AG04449 (cell line): ENCODE results near the gene P2RY14.

ENCODE experiments used
- CTCF ChIA-PET: fragments of 350-600 bp; formaldehyde crosslinking; extraction: SDS; loops from one replicate; lab custom pipeline; 2021; ENCODE audit warnings: antibody characterized with exemption; lab: Yijun Ruan, JAX
- POLR2A ChIA-PET: fragments of 400-600, 350-600 bp; formaldehyde crosslinking; extraction: SDS; loops from one replicate; lab custom pipeline; 2020; ENCODE audit warnings: antibody characterized with exemption, inconsistent platforms; lab: Yijun Ruan, JAX
- DNase-seq: peaks from one replicate; pipeline ENCODE4 v3.0.0-alpha.2; 2010; ENCODE audit warnings: low read depth, low spot score
- H3K4me3 ChIP-seq: 2 replicates; pipeline ENCODE4 v1.5.1; 2011; ENCODE audit warnings: low read depth, mild to moderate bottlenecking, control low read depth, low read length
- CTCF ChIP-seq: IDR thresholded peaks from one replicate; pipeline ENCODE4 v1.5.1; 2011; ENCODE audit warnings: mild to moderate bottlenecking, moderate library complexity, low read length, control low read depth, inconsistent platforms; ENCODE audit not compliant: insufficient read depth; ENCODE audit errors: missing control alignments

The P2RY14 gene

GRCh38 chr3:151169262-151169947 lies 108.9 kb downstream of the P2RY14 start:
- ChIA-PET POLR2A (no interaction called here), CTCF (interaction anchor here (0.6 to 10.3 kb wide), 23 partner anchors 9 to 749 kb away, joined by 3 to 310 read pairs (median 6); partner anchors contain the start of genes GPR171 and P2RY14)
- no peak overlapping the region for H3K4me3 ChIP-seq
- DNase-seq = no peak
- TF ChIP-seq CTCF = no peak

- H3K4me3 ChIP-seq = no peak overlapping the region
- ChIA-PET CTCF (interaction anchor here (0.6 to 10.3 kb wide), 58 partner anchors 8 to 1291 kb away, joined by 3 to 310 read pairs (median 5); partner anchors contain the start of genes GPR171 and P2RY14), POLR2A (no interaction called here)
- DNase-seq = no peak
- peak; percentile 86 for TF ChIP-seq CTCF
Observed at GRCh38 chr3:151168269-151169094, 109.9 kb downstream of the P2RY14 start.

- ChIA-PET POLR2A (no interaction called here), CTCF (interaction anchor here (2.2 to 10.3 kb wide), 5 partner anchors 20 to 120 kb away, joined by 5 to 310 read pairs (median 52); partner anchors contain the start of gene P2RY14)
- no peak for TF ChIP-seq CTCF
- DNase-seq = no peak
- H3K4me3 ChIP-seq = no peak overlapping the region
Observed at GRCh38 chr3:151166161-151166560, 112.2 kb downstream of the P2RY14 start.

GRCh38 chr3:151165226-151165625 lies 113.1 kb downstream of the P2RY14 start:
- ChIA-PET POLR2A (no interaction called here), CTCF (interaction anchor here (1.0 kb wide), 1 partner anchor 117 kb away, joined by 4 read pairs; no protein-coding TSS in a partner anchor)
- no peak overlapping the region for H3K4me3 ChIP-seq

More at GRCh38 chr3:151165226-151165625, 113.1 kb downstream of the P2RY14 start:
- DNase-seq = no peak
- no peak for TF ChIP-seq CTCF
